Body of pancreas (tissue), 4 donors: ENCODE results near the gene GRPEL2. TPM values are rescaled to one million over a fixed set of nuclear protein-coding genes. Genes with fewer than 3 reads are reported as not detected.

Experiments used
- ATAC-seq: fragments of 150-250 bp; one replicate; pipeline ENCODE4 v1.9.1; 2016
- DNase-seq, 4 donors: peaks; one replicate each; pipeline ENCODE4 v3.0.0-alpha.2; 2019
- H3K27ac ChIP-seq, 4 donors: fragments of 200-600 bp; sonication (generic); 1 replicate in 3 of 4; 2 replicates in 1 of 4; pipeline versions ENCODE4 v1.5.1 to v1.6.1; 2016 to 2019; ENCODE audit warnings: mild to moderate bottlenecking in 1 of 4, mixed read lengths in 1 of 4, moderate library complexity in 1 of 4
- H3K27me3 ChIP-seq, 2 donors: fragments of 200-600 bp; sonication (generic); one replicate each; pipeline ENCODE4 v1.6.0; 2016; ENCODE audit warnings: mild to moderate bottlenecking in 1 of 2
- H3K36me3 ChIP-seq, 2 donors: fragments of 200-600 bp; sonication (generic); replicated peaks in 1 of 2; 2 replicates each; pipeline ENCODE4 v1.5.1; 2016; ENCODE audit warnings: low read depth in 2 of 2; ENCODE audit not compliant: insufficient read depth in 1 of 2
- H3K4me1 ChIP-seq: fragments of 200-600 bp; sonication (generic); one replicate; pipeline ENCODE4 v1.6.0; 2016
- H3K4me3 ChIP-seq, 2 donors: fragments of 200-600 bp; sonication (generic); 1 replicate in 1 of 2; 2 replicates in 1 of 2; pipeline ENCODE4 v1.5.1; 2016 to 2019
- H3K9me3 ChIP-seq, 3 donors: fragments of 200-600 bp; sonication (generic); 1 replicate in 2 of 3; 2 replicates in 1 of 3; pipeline ENCODE4 v1.5.1; 2016
- CTCF ChIP-seq, 7 experiments: fragments of 450-650 bp in 4 of 7; fragments of 200-600 bp in 3 of 7; sonication (generic) in 3 of 7; IDR thresholded peaks; one replicate each; pipeline ENCODE4 v1.5.1; 2016 to 2019; ENCODE audit warnings: antibody characterized with exemption in 7 of 7
- POLR2A ChIP-seq, 3 donors: fragments of 450-650 bp; IDR thresholded peaks; one replicate each; pipeline ENCODE4 v1.6.1; 2016; ENCODE audit warnings: antibody characterized with exemption in 3 of 3, mild to moderate bottlenecking in 2 of 3
- WGBS, 2 donors: methylation state at CpG; one replicate each; pipeline ENCODE4 v1.1.5; 2017; 5-methylcytosine and 5-hydroxymethylcytosine counted together
- intact Hi-C: fragments of 100-400 bp; cut with DNase I; formaldehyde crosslinking; loops from one replicate; pipeline ENCODE4 v1.15.1; 2023
- total RNA-seq, 2 donors: library from RNA; depleted of rRNA; stranded (reverse); fragments of >200 nt; gene quantifications; one replicate each; pipeline ENCODE4 v1.1.0, GENCODE V29; 2016

Gene GRPEL2
- total RNA-seq, 2 donors from 2014 or later: 4.9 to 10.6 TPM

- H3K36me3 ChIP-seq: no peaks in the 10 kb centered on the region
- H3K9me3 ChIP-seq: no peaks in the 10 kb centered on the region
- H3K4me1 ChIP-seq: peaks cover 18% of the 10 kb centered on the region
- TF ChIP-seq POLR2A (IDR thresholded peaks at IDR 0.05): no peak
- peak; percentile 54 to 72 (median 66) for TF ChIP-seq CTCF (IDR thresholded peaks at IDR 0.05)
- no peak overlapping the region for H3K27ac ChIP-seq
- no peaks in the 10 kb centered on the region for H3K27me3 ChIP-seq
- intact Hi-C loops: no loop called here
- 30 to 63% methylated on average over 4 to 14 of the region's 14 CpGs for WGBS, 2 donors
- H3K4me3 ChIP-seq: no peak overlapping the region
- DNase-seq (peak; percentile 58 to 68 (median 61)), ATAC-seq (peak; percentile 69)
Measured at GRCh38 chr5:149367249-149367971, 22.1 kb downstream of the GRPEL2 start.

GRCh38 chr5:149367972-149368645, 22.8 kb downstream of the GRPEL2 start:
- intact Hi-C loops: no loop called here
- H3K9me3 ChIP-seq: no peaks in the 10 kb centered on the region
- no peak overlapping the region for H3K4me3 ChIP-seq
- no peaks in the 10 kb centered on the region for H3K36me3 ChIP-seq
- no peak overlapping the region for H3K27ac ChIP-seq
- no peaks in the 10 kb centered on the region for H3K27me3 ChIP-seq
- no peak for ATAC-seq
- TF ChIP-seq CTCF (IDR thresholded peaks at IDR 0.05) (no peak), POLR2A (IDR thresholded peaks at IDR 0.05) (no peak)
- WGBS, 2 donors: 75 to 77% methylated on average over 16 to 22 of the region's 22 CpGs
- DNase-seq: no peak
- peaks cover 18% of the 10 kb centered on the region for H3K4me1 ChIP-seq

GRCh38 chr5:149370878-149371277, 25.6 kb downstream of the GRPEL2 start:
- H3K4me1 ChIP-seq: peaks cover 18% of the 10 kb centered on the region
- no peak overlapping the region for H3K4me3 ChIP-seq
- 81% methylated on average over 2 of the region's 2 CpGs for WGBS, 2 donors
- no peaks in the 10 kb centered on the region for H3K9me3 ChIP-seq
- H3K27me3 ChIP-seq: no peaks in the 10 kb centered on the region
- DNase-seq (peak; percentile 42 to 66 (median 52)), ATAC-seq (no peak)
- TF ChIP-seq POLR2A (IDR thresholded peaks at IDR 0.05) (no peak), CTCF (IDR thresholded peaks at IDR 0.05) (no peak)
- no peak overlapping the region for H3K27ac ChIP-seq
- H3K36me3 ChIP-seq: no peaks in the 10 kb centered on the region
- intact Hi-C loops: no loop called here

GRCh38 chr5:149371296-149371962, 26.1 kb downstream of the GRPEL2 start:
- Histone ChIP-seq H3K27ac (no peak overlapping the region), H3K4me1 (peaks cover 18% of the 10 kb centered on the region), H3K27me3 (no peaks in the 10 kb centered on the region), H3K4me3 (no peak overlapping the region), H3K36me3 (no peaks in the 10 kb centered on the region), H3K9me3 (no peaks in the 10 kb centered on the region)
- 21 to 31% methylated on average over 12 of the region's 12 CpGs for WGBS, 2 donors
- ATAC-seq (peak; percentile 87), DNase-seq (peak; percentile 73 to 77 (median 76))
- intact Hi-C loops: no loop called here
- TF ChIP-seq CTCF (IDR thresholded peaks at IDR 0.05) (peak; percentile 67 to 81 (median 72)), POLR2A (IDR thresholded peaks at IDR 0.05) (no peak)
